RWPE2 (cell line): ENCODE results near the gene ZFP91.

Source experiments
- ATAC-seq: fragments of 200-7000 bp; cut with Tn5 transposase; 3 replicates; pipeline ENCODE4 v1.9.1; 2021; ENCODE audit warnings: low read depth
- DNase-seq: peaks from one replicate; pipeline ENCODE4 v3.0.0-alpha.2; 2020; ENCODE audit warnings: low spot score
- H3K27ac ChIP-seq: fragments of 450-650 bp; 2 replicates; pipeline ENCODE4 v1.5.1; 2017; ENCODE audit warnings: mild to moderate bottlenecking; ENCODE audit not compliant: poor library complexity, severe bottlenecking
- H3K27me3 ChIP-seq: fragments of 250-450 bp; sonication (Bioruptor Pico); 2 replicates; pipeline ENCODE4 v1.5.1; 2021; ENCODE audit warnings: mild to moderate bottlenecking, moderate library complexity; ENCODE audit not compliant: insufficient read depth, poor library complexity, severe bottlenecking
- H3K36me3 ChIP-seq: fragments of 250-450 bp; sonication (Bioruptor Pico); 2 replicates; pipeline ENCODE4 v1.5.1; 2020; ENCODE audit warnings: low read depth, mild to moderate bottlenecking, moderate library complexity
- H3K4me1 ChIP-seq: fragments of 250-450 bp; sonication (Bioruptor Pico); 2 replicates; pipeline ENCODE4 v1.5.1; 2021; ENCODE audit warnings: mild to moderate bottlenecking, moderate library complexity; ENCODE audit not compliant: insufficient read depth, poor library complexity, severe bottlenecking
- H3K4me3 ChIP-seq: fragments of 250-450 bp; sonication (Bioruptor Pico); 2 replicates; pipeline ENCODE4 v1.5.1; 2021; ENCODE audit warnings: mild to moderate bottlenecking, moderate library complexity; ENCODE audit not compliant: severe bottlenecking
- H3K9me3 ChIP-seq: fragments of 250-450 bp; sonication (Bioruptor Pico); 2 replicates; pipeline ENCODE4 v1.5.1; 2021; ENCODE audit warnings: mild to moderate bottlenecking, moderate library complexity; ENCODE audit not compliant: severe bottlenecking
- TF ChIP-seq, protein P1 (sequence below): fragments of 450-650 bp; IDR thresholded peaks from one replicate; pipeline ENCODE4 v1.5.1; 2017; ENCODE audit warnings: mild to moderate bottlenecking, moderate library complexity; ENCODE audit not compliant: poor library complexity, severe bottlenecking

ZFP91 gene

GRCh38 chr11:58577555-58578135, 1.2 kb upstream of the ZFP91 start:
- Histone ChIP-seq H3K27me3 (no peaks in the 10 kb centered on the region), H3K4me1 (peaks cover 54% of the 10 kb centered on the region), H3K27ac (peak overlapping the region; percentile 98), H3K36me3 (peaks cover 20% of the 10 kb centered on the region), H3K9me3 (no peaks in the 10 kb centered on the region), H3K4me3 (peak overlapping the region; percentile 98)
- DNase-seq (no peak), ATAC-seq (peak; percentile 65)
- TF ChIP-seq, protein P1, sequence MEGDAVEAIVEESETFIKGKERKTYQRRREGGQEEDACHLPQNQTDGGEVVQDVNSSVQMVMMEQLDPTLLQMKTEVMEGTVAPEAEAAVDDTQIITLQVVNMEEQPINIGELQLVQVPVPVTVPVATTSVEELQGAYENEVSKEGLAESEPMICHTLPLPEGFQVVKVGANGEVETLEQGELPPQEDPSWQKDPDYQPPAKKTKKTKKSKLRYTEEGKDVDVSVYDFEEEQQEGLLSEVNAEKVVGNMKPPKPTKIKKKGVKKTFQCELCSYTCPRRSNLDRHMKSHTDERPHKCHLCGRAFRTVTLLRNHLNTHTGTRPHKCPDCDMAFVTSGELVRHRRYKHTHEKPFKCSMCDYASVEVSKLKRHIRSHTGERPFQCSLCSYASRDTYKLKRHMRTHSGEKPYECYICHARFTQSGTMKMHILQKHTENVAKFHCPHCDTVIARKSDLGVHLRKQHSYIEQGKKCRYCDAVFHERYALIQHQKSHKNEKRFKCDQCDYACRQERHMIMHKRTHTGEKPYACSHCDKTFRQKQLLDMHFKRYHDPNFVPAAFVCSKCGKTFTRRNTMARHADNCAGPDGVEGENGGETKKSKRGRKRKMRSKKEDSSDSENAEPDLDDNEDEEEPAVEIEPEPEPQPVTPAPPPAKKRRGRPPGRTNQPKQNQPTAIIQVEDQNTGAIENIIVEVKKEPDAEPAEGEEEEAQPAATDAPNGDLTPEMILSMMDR: no peak

DNA sequence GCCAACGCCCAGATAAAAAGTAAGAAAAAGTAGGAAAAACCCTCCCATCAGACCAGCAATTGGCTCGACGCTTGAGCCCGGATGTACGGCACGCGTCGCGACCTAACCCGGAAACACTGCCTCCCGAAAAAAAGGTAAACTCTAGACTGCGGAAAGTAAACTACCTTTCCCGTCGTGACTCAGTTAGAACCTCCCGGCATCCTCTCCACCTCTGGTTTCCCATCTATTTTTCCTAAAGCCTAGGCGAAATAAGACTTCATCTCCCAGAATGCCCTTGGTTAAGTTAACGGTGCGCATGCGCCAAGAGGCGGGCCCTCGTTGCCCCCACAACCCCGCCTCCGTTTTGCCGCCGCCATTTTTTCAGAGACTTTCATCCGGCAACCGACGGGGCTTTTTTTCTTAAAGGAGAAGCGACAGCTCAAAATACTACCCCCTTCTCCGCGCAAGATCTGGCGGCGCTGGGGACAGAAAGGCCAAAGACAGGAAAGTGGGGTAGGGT, 678 bp upstream of the ZFP91 start:
- Histone ChIP-seq H3K27me3 (no peaks in the 10 kb centered on the region), H3K9me3 (no peaks in the 10 kb centered on the region), H3K36me3 (peaks cover 20% of the 10 kb centered on the region), H3K4me1 (peaks cover 54% of the 10 kb centered on the region), H3K27ac (peak overlapping the region; percentile 98), H3K4me3 (peak overlapping the region; percentile 98)
- peak; percentile 72 for ATAC-seq
- TF ChIP-seq, protein P1: no peak
- peak; percentile 93 for DNase-seq

DNA sequence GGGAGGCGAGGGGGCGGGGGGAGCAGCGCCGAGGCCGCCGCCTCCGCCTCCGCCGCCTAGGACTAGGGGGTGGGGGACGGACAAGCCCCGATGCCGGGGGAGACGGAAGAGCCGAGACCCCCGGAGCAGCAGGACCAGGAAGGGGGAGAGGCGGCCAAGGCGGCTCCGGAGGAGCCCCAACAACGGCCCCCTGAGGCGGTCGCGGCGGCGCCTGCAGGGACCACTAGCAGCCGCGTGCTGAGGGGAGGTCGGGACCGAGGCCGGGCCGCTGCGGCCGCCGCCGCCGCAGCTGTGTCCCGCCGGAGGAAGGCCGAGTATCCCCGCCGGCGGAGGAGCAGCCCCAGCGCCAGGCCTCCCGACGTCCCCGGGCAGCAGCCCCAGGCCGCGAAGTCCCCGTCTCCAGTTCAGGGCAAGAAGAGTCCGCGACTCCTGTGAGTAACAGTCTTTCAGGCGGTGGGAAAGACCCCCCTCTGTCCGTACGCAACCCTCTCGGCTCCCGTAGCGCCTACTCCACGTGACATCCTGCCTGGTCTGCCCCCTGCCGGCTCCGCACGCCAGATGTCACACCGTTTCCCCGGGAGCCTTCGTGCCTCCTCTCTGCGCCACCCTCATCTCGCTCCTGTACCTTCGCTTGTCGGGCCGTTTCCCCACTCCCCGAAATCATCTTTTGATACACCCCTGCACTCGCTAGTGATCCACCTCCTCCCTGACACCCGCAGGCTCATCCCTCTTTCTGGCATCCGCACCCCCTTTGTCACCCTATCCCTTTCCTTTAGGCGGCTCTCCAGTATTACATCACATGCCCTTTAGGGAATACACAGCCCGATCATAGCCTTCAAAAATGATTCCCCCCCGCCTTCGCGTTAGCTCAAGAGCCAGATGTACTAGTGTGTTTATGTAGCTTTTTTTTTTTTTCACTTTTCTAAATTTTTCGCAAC, 598 bp downstream of the ZFP91 start:
- H3K9me3 ChIP-seq: no peaks in the 10 kb centered on the region
- H3K4me3 ChIP-seq: peak overlapping the region; percentile 98
- H3K4me1 ChIP-seq: peaks cover 48% of the 10 kb centered on the region
- ATAC-seq (peak; percentile 44), DNase-seq (peak; percentile 89)
- TF ChIP-seq, protein P1: peak; percentile 84
- no peaks in the 10 kb centered on the region for H3K27me3 ChIP-seq
- peaks cover 30% of the 10 kb centered on the region for H3K36me3 ChIP-seq
- H3K27ac ChIP-seq: peak overlapping the region; percentile 98

GRCh38 chr11:58580311-58580710, 1.4 kb downstream of the ZFP91 start:
- TF ChIP-seq, protein P1: no peak
- peak overlapping the region; percentile 98 for H3K27ac ChIP-seq
- peaks cover 40% of the 10 kb centered on the region for H3K4me1 ChIP-seq
- H3K9me3 ChIP-seq: no peaks in the 10 kb centered on the region
- no peaks in the 10 kb centered on the region for H3K27me3 ChIP-seq
- no peak for ATAC-seq
- peak overlapping the region; percentile 98 for H3K4me3 ChIP-seq
- no peak for DNase-seq
- H3K36me3 ChIP-seq: peaks cover 38% of the 10 kb centered on the region
